Endothelial cell of umbilical vein (primary cell): ENCODE results near the gene ADGRD1. TPM values are rescaled to one million over a fixed set of nuclear protein-coding genes. Genes with fewer than 3 reads are reported as not detected.

Experiments
- BruUV-seq: library from RNA; stranded (reverse); fragments of 400-500 nt; replicated peaks from 2 replicates; lab custom pipeline; 2021; lab: Mats Ljungman, UMichigan
- CTCF ChIA-PET: fragments of 300-600, 350-600 bp; sonication (Branson Sonifier 250); formaldehyde crosslinking; loops from one replicate; lab custom pipeline; 2021; ENCODE audit warnings: antibody characterized with exemption, inconsistent platforms; lab: Charles Lee
- POLR2A ChIA-PET: fragments of 300-600, 350-600 bp; sonication (Branson Sonifier 250); formaldehyde crosslinking; loops from one replicate; lab custom pipeline; 2021; ENCODE audit warnings: antibody characterized with exemption, inconsistent platforms; lab: Charles Lee
- DNase-seq: peaks from one replicate; pipeline ENCODE4 v3.0.0-alpha.2; 2011; ENCODE audit warnings: low read depth, low spot score
- FAIRE-seq: peaks from 2 replicates; lab custom pipeline; 2011; peaks lifted over from hg19 to GRCh38; lab: Jason Lieb, UNC
- H2AFZ ChIP-seq: 2 replicates; pipeline ENCODE4 v1.6.0; 2012; ENCODE audit warnings: low read depth, low read length, control low read depth, inconsistent platforms
- H3K27ac ChIP-seq: 2 replicates; pipeline ENCODE4 v1.5.1; 2011; ENCODE audit warnings: low read depth, mild to moderate bottlenecking, control low read depth, low read length, moderate library complexity; ENCODE audit not compliant: insufficient read depth
- H3K27me3 ChIP-seq, 2 experiments: 2 replicates each; pipeline versions ENCODE4 v1.6.0 to v1.6.1; 2011; ENCODE audit warnings: low read length in 2 of 2, mixed read lengths in 1 of 2; ENCODE audit not compliant: control insufficient read depth in 2 of 2, insufficient read depth in 2 of 2
- H3K36me3 ChIP-seq, 2 experiments: 2 replicates in 1 of 2; 3 replicates in 1 of 2; pipeline ENCODE4 v1.5.1; 2011; ENCODE audit warnings: low read length in 2 of 2, mild to moderate bottlenecking in 1 of 2, moderate library complexity in 1 of 2; ENCODE audit not compliant: control insufficient read depth in 2 of 2, insufficient read depth in 2 of 2; ENCODE audit errors: extremely low read depth in 1 of 2
- H3K4me1 ChIP-seq: 3 replicates; pipeline ENCODE4 v1.5.1; 2011; ENCODE audit warnings: mild to moderate bottlenecking, low read length; ENCODE audit not compliant: control insufficient read depth, insufficient read depth; ENCODE audit errors: extremely low read depth
- H3K4me2 ChIP-seq: 2 replicates; pipeline ENCODE4 v1.6.1; 2011; ENCODE audit warnings: low read length, control low read depth, mixed read lengths; ENCODE audit not compliant: insufficient read depth
- H3K4me3 ChIP-seq, 3 experiments: fragments of 200-600 bp in 1 of 3; sonication (generic), shearing (Covaris generic) in 1 of 3; replicated peaks in 1 of 3; 2 replicates each; pipeline ENCODE4 v1.5.1; 2011 to 2016; ENCODE audit warnings: control low read depth in 3 of 3, low read length in 3 of 3, mild to moderate bottlenecking in 2 of 3, inconsistent platforms in 1 of 3, low read depth in 1 of 3, moderate library complexity in 1 of 3; ENCODE audit not compliant: insufficient read depth in 1 of 3
- H3K79me2 ChIP-seq: 2 replicates; pipeline ENCODE4 v1.6.0; 2012; ENCODE audit warnings: low read length, inconsistent platforms; ENCODE audit not compliant: control insufficient read depth, insufficient read depth
- H3K9ac ChIP-seq: replicated peaks from 2 replicates; pipeline ENCODE3; 2011; ENCODE audit warnings: low read length, control low read depth; ENCODE audit not compliant: insufficient read depth; ENCODE audit errors: extremely low read depth
- H3K9me1 ChIP-seq: replicated peaks from 3 replicates; pipeline ENCODE4 v1.6.0; 2011; ENCODE audit warnings: mild to moderate bottlenecking, low read length; ENCODE audit not compliant: control insufficient read depth, insufficient read depth; ENCODE audit errors: extremely low read depth
- H3K9me3 ChIP-seq: replicated peaks from 2 replicates; pipeline ENCODE4 v1.5.1; 2012; ENCODE audit warnings: low read length, inconsistent platforms; ENCODE audit not compliant: control insufficient read depth, insufficient read depth
- H4K20me1 ChIP-seq: replicated peaks from 2 replicates; pipeline ENCODE3; 2011; ENCODE audit warnings: mild to moderate bottlenecking, low read length; ENCODE audit not compliant: control insufficient read depth, insufficient read depth; ENCODE audit errors: extremely low read depth
- EZH2 ChIP-seq: IDR thresholded peaks from 2 replicates; pipeline ENCODE4 v1.6.1; 2012; ENCODE audit warnings: borderline replicate concordance, low read depth, mild to moderate bottlenecking, moderate library complexity, low read length, inconsistent platforms; ENCODE audit not compliant: severe bottlenecking
- FOS ChIP-seq: IDR thresholded peaks from 2 replicates; pipeline ENCODE4 v1.6.1; 2011; ENCODE audit warnings: mild to moderate bottlenecking, low read length, moderate library complexity, borderline replicate concordance; ENCODE audit not compliant: insufficient read depth
- GATA2 ChIP-seq: IDR thresholded peaks from 2 replicates; pipeline ENCODE4 v1.7.0; 2011; ENCODE audit warnings: low read depth, mild to moderate bottlenecking, moderate library complexity, mixed read lengths, low read length; ENCODE audit not compliant: insufficient read length, insufficient read depth
- JUN ChIP-seq: IDR thresholded peaks from 2 replicates; pipeline ENCODE4 v1.6.1; 2011; ENCODE audit warnings: borderline replicate concordance, low read depth; ENCODE audit not compliant: insufficient read length, insufficient read depth
- MAX ChIP-seq: IDR thresholded peaks from 2 replicates; pipeline ENCODE4 v1.6.1; 2011; ENCODE audit not compliant: insufficient read depth, insufficient read length
- MYC ChIP-seq: IDR thresholded peaks from one replicate; pipeline ENCODE4 v1.6.1; 2011; ENCODE audit warnings: mild to moderate bottlenecking, low read depth, low read length
- POLR2A ChIP-seq: IDR thresholded peaks from 2 replicates; pipeline ENCODE4 v1.6.1; 2012; ENCODE audit warnings: low read depth, mild to moderate bottlenecking, control low read depth, low read length
- POLR2AphosphoS5 ChIP-seq: IDR thresholded peaks from 2 replicates; pipeline ENCODE4 v1.6.1; 2012; ENCODE audit warnings: low read depth, mild to moderate bottlenecking, control low read depth, low read length, moderate library complexity; ENCODE audit not compliant: insufficient read depth
- dilution Hi-C: fragments of 300-500 bp; cut with MboI; formaldehyde crosslinking; loops from one replicate; pipeline ENCODE4 v1.15.0; 2019; ENCODE audit warnings: low sequenced_read_pairs; ENCODE audit not compliant: extremely low pct_ligation_motif_present
- intact Hi-C: fragments of 100-400 bp; cut with micrococcal nuclease; formaldehyde crosslinking; loops from one replicate; pipeline ENCODE4 v1.10.0; 2022
- polyA plus RNA-seq, 4 experiments: library from polyadenylated mRNA; depleted of rRNA in 3 of 4; stranded (reverse) in 3 of 4; unstranded in 1 of 4; fragments of >200 nt; gene quantifications; 2 replicates each; pipeline versions ENCODE4 v1.2.1 to v1.2.3, GENCODE V29; 2011 to 2012; ENCODE audit warnings: missing spikeins in 1 of 4
- total RNA-seq: library from RNA; stranded (reverse); gene quantifications from 2 replicates; pipeline ENCODE4 v1.2.3, GENCODE V29; 2021
- TF ChIP-seq, protein P1 (sequence below), 2 donors: IDR thresholded peaks; 1 replicate in 1 of 2; 2 replicates in 1 of 2; pipeline ENCODE4 v1.5.1; 2011; ENCODE audit warnings: low read length in 2 of 2, mild to moderate bottlenecking in 2 of 2, moderate library complexity in 2 of 2, control low read depth in 1 of 2, inconsistent platforms in 1 of 2, low read depth in 1 of 2; ENCODE audit not compliant: insufficient read depth in 1 of 2; ENCODE audit errors: extremely low read depth in 1 of 2

Gene ADGRD1
- total and polyA plus RNA-seq, 2 donors (not counting 3 experiments of a cell fraction or from before 2014, with no cell fraction given) = 0.07 TPM; not detected in 1

DNA sequence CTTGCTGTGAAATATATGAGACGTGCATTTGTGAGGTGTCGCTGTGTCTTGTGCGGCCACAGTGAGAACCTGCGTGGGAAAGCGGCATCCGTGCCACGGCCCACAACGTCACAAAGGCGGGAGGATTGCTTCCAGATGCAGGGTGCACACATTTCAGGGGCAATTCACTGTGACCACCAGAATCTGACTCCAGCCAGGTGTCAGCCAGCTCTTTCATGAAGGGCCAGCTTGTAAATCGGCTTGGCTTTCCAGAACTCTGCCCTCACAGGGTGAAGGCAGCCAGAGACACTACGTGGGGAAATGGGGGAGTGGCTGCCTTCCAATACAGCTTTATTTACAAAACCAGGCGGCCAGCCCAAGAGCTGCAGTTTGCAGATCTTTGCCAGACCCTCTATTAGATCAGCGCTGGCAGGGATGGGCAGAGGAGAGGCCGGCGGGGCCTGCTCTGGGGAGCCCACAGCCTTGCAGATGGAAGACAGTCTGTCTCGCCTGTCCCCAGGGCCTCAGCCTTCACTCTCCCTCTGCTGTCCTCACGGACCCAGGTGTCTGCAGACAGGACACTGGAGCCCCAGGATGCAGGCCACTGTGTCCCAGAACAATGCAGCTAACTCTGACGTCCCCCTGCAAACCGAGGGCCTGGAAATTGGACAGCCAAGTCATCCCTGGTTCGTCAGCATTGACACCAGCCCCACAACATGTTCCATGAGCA is 53.5 kb downstream of the ADGRD1 start:
- BruUV-seq = no TSS peak
- Histone ChIP-seq H2AFZ (no peak overlapping the region), H3K27ac (no peak overlapping the region), H3K9me3 (no peaks in the 10 kb centered on the region), H3K9me1 (no peaks in the 10 kb centered on the region), H3K36me3 (no peaks in the 10 kb centered on the region), H3K4me3 (no peak overlapping the region), H3K4me1 (no peaks in the 10 kb centered on the region), H3K4me2 (no peak overlapping the region), H3K79me2 (no peaks in the 10 kb centered on the region), H3K9ac (no peak overlapping the region), H3K27me3 (no peaks in the 10 kb centered on the region), H4K20me1 (no peaks in the 10 kb centered on the region)
- TF ChIP-seq POLR2A = no peak
- no peak for TF ChIP-seq MAX
- TF ChIP-seq, protein P1, sequence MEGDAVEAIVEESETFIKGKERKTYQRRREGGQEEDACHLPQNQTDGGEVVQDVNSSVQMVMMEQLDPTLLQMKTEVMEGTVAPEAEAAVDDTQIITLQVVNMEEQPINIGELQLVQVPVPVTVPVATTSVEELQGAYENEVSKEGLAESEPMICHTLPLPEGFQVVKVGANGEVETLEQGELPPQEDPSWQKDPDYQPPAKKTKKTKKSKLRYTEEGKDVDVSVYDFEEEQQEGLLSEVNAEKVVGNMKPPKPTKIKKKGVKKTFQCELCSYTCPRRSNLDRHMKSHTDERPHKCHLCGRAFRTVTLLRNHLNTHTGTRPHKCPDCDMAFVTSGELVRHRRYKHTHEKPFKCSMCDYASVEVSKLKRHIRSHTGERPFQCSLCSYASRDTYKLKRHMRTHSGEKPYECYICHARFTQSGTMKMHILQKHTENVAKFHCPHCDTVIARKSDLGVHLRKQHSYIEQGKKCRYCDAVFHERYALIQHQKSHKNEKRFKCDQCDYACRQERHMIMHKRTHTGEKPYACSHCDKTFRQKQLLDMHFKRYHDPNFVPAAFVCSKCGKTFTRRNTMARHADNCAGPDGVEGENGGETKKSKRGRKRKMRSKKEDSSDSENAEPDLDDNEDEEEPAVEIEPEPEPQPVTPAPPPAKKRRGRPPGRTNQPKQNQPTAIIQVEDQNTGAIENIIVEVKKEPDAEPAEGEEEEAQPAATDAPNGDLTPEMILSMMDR (IDR thresholded peaks at IDR 0.05; ENCODE audit: extremely low read depth in 1 of 2, insufficient read depth in 1 of 2, low read depth in 1 of 2, low read length in 2 of 2) = no peak
- no peak for TF ChIP-seq POLR2AphosphoS5
- no peak for TF ChIP-seq JUN
- no peak for TF ChIP-seq GATA2
- TF ChIP-seq EZH2 = no peak
- TF ChIP-seq FOS = no peak
- no peak for TF ChIP-seq MYC
- intact Hi-C loops (no loop called here), dilution Hi-C loops (no loop called here)
- ChIA-PET POLR2A (no interaction called here), CTCF (no interaction called here)
- FAIRE-seq (no peak), DNase-seq (no peak)
